Rectal smooth muscle tissue (tissue), 1 donor: ENCODE data around the gene MYH6.

Experiments used
- H3K27ac ChIP-seq: one replicate; pipeline ENCODE4 v1.7.0; 2013; ENCODE audit warnings: low read depth, low read length, inconsistent platforms
- H3K27me3 ChIP-seq: one replicate; pipeline ENCODE4 v1.7.0; 2013; ENCODE audit warnings: low read length; ENCODE audit not compliant: control insufficient read depth, insufficient read depth
- H3K36me3 ChIP-seq: one replicate; pipeline ENCODE4 v1.7.0; 2013; ENCODE audit warnings: low read length; ENCODE audit not compliant: control insufficient read depth, insufficient read depth
- H3K4me1 ChIP-seq: one replicate; pipeline ENCODE4 v1.7.0; 2013; ENCODE audit warnings: low read length; ENCODE audit not compliant: control insufficient read depth, insufficient read depth
- H3K4me3 ChIP-seq: one replicate; pipeline ENCODE4 v1.7.0; 2013; ENCODE audit warnings: low read length
- H3K9ac ChIP-seq: one replicate; pipeline ENCODE4 v1.7.0; 2013; ENCODE audit warnings: low read length

MYH6 gene

DNA sequence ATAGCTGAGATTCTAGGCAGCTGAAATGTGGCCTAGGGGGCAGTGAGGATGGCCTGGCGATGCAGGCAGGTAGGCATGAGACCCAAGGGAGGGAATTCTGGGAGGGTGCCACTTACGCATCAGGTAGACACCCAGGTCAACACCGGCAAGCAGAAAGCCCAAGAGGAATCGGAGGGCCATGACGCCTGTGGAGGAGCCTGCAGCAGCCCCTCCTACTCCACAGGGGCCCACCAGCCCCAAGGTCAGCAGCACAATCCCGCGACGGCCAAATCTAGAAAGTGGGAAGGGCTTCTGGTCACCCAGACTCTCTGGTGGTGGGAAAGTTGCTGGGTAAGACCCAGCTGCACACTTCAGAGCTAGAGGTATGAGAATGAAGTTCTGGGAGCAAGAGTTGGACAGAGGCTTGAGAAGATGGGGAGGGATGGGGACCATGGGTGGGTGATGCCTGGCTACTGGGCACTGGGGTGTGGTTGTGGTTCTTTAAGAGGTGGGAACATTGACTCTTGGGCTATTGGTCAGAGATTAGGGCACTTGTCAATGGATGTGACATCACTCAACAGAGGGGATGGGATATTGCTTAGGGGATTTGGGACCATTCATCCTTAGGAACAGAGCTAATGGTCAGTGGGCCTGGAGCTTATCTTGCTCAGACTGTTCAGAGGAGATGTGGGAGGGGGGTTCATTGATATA lies 58.8 kb downstream of the MYH6 start:
- Histone ChIP-seq H3K27ac (no peak overlapping the region), H3K36me3 (no peaks in the 10 kb centered on the region), H3K9ac (no peak overlapping the region), H3K4me3 (no peak overlapping the region), H3K4me1 (peaks cover 4% of the 10 kb centered on the region), H3K27me3 (peaks cover 4% of the 10 kb centered on the region)

DNA sequence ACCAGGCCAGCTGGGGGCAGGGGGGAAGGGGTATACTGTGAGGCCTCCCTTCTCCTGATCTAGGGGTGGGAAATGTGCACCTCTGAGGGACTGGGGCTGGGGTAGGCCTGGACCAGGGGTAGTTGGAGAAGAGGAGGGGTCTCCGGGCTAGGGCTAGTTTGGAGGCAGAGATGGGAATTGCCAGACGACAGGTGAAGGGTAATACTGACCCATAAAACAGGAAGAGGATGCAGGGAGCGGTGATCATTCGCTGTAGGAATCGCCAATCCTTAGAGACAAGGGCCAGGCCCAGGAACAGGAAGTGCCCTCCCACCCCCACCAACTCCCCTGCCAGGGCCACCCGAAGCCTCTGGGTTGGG lies 59.8 kb downstream of the MYH6 start:
- Histone ChIP-seq H3K27me3 (peaks cover 4% of the 10 kb centered on the region), H3K9ac (no peak overlapping the region), H3K36me3 (no peaks in the 10 kb centered on the region), H3K4me1 (peaks cover 4% of the 10 kb centered on the region), H3K27ac (no peak overlapping the region), H3K4me3 (no peak overlapping the region)

DNA sequence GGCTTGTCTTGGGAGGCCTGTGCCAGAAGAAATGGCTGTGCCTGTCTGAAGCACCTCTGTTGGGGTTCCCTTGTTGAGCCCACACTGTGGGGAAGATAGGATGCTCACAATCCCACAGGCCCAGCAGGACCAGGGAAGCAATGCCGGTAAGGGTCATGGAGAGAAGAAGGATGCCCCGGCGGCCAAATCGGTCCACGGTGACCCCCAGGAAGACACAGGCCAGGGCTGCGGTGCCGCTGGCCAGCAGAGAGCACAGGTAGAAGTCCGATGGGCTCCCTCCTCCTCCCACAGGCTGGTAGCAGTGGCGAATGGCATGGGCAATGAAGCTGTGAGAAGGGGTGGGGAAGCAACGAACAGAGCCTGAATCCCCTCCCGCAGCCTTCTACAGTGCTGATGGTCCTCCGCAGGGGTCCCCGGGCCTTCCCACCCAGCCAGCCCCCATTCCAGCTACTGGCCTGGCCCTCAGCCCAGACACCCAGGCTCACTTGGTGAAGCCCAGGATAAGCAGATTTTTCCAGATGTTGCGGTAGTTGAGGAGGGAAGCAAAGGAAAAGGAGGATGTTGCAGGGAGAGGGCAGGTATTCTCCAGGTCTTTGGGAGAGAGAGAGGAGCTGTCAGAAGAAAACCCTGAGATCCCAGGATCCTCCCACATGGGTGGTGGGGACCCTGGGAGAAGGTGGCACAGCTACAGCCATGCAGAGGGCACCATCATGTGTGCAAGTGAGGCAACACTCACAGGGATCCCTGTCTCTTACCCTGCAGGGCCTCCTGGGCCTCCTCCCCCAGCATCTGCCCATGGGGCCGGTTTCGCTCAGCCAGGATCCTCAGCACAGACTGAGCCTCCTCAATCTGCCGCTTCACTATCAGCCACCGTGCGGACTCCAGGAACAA lies 60.4 kb downstream of the MYH6 start:
- Histone ChIP-seq H3K27ac (no peak overlapping the region), H3K27me3 (peaks cover 4% of the 10 kb centered on the region), H3K4me1 (peaks cover 4% of the 10 kb centered on the region), H3K36me3 (no peaks in the 10 kb centered on the region), H3K4me3 (no peak overlapping the region), H3K9ac (no peak overlapping the region)

DNA sequence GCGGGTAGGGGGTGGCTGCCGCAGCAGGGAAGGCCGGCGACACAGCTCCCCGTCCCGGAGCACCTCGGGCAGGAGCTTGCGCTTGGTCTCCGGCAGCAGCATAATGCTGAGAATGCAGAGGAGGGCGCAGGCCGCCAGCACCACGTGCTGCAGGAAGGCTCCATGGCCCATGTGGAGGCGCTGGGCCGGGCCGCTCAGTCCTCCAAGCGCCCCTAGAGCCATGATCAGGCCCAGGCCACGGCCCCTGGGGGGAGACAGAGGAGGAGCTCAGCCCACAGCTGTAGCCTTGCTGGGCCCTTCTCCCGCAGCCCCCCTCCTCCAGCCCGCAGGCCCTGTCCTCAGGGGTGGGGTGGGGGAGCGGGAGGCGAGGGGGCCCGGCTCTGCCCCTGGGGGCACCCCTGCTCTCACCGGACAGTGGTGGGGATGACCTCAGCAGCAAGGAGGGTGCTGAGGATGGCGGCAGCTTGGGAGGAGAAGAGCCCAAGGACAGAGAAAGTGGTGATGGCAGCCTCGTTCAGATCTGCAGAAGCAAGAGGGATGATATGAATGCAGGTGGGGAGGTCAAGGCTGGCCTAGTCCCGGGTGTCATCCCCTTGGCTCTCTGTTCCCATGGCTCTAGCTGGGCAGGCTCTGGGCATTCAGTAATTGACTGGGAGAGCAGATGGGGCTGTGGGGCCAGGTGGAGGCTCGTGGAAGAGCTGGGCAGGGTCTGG lies 61.2 kb downstream of the MYH6 start:
- peaks cover 3% of the 10 kb centered on the region for H3K4me1 ChIP-seq
- H3K36me3 ChIP-seq, result no peaks in the 10 kb centered on the region
- no peak overlapping the region for H3K27ac ChIP-seq
- H3K9ac ChIP-seq, result no peak overlapping the region
- no peak overlapping the region for H3K4me3 ChIP-seq
- H3K27me3 ChIP-seq, result peaks cover 4% of the 10 kb centered on the region

DNA sequence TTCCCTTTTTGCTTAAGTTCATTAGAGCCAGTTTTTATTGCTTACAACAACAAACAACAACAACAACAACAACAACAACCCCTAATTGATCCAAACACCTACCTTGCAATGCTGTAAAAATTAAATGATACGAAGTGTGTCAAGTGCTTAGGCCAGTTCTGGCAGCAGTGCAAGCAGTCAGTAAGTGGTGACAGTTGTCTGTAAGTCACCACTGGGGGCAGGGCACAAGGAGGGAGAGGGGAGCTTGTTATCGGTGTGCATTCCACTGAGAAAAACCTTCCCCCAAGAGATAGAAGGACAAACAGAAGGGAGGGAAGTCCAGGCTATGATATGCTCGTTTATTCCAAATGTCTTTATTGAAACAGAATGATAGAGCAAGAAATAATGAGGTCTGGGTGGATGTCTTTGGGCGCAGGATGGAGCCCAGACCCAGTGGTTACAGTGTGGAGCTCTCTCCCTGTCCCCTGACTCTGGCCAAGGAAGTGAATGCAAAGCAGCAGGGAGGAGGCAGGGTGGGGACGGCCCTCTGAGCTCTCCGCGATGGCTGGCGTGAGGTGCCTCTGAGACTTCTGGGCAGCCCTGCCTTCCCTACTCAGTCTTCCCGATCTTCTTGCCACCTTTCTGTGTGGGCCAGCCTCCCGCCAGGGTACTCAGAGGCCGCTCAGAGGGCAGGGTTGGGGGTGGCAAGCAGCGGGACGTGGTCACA lies 61.9 kb downstream of the MYH6 start:
- no peaks in the 10 kb centered on the region for H3K36me3 ChIP-seq
- no peak overlapping the region for H3K4me3 ChIP-seq
- no peaks in the 10 kb centered on the region for H3K27me3 ChIP-seq
- H3K4me1 ChIP-seq, result no peaks in the 10 kb centered on the region
- no peak overlapping the region for H3K27ac ChIP-seq
- no peak overlapping the region for H3K9ac ChIP-seq

DNA sequence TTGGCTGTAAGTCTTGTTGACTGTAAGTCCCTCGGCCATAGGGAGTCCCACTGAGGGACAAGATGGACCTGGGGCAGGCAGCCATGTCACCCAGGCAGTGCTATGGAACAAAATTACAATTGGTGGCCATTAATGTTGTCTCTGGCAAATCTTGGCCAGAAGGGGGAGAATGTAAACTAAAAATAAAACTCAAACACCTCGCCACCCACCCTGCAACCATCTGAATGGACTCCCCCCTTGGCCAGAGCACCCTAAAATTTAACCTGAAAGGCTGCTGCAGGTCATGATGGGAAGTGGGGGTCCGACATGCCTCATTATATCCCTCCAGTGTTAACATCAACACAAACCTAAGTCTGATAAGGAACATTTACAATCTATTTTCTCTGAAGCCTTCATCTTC lies 63.6 kb downstream of the MYH6 start:
- H3K9ac ChIP-seq, result no peak overlapping the region
- no peaks in the 10 kb centered on the region for H3K27me3 ChIP-seq

DNA sequence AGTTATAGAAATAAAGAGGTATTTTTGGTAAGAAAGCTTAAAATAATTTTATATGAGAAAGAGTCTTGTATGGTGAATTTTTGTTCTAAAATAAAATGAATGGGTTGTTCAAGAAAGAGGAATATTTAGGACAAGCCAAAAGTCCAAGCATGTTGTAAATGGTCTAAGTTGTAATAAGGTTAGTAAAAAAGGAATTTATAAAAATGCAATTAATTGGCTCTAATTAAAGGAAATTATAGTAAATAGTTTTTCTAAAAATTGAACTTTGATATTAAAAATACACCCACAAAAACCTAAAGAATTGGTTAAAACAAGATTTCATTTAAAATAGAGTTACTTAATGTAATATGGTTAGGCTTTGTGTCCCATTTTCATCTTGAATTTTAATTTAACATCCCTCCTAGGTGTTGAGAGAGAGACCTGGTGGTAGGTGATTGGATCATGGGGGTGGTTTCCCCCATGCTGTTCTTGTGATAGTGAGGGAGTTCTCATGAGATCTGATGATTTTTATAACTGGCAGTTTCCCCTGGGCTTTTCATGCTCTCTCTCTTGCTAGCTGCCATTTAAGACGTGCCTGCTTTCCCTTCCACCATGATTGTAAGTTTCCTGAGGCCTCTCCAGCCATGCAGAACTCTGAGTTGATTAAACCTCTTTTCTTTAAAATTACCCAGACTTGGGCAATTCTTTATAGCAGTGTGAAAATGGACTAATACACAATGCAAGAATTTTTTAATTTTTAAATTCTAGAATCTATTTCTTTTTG lies 68.4 kb downstream of the MYH6 start:
- Histone ChIP-seq H3K36me3 (no peaks in the 10 kb centered on the region), H3K9ac (no peak overlapping the region), H3K4me3 (no peak overlapping the region), H3K27me3 (no peaks in the 10 kb centered on the region), H3K27ac (no peak overlapping the region), H3K4me1 (no peaks in the 10 kb centered on the region)

More for the DNA sequence above, 63.6 kb downstream of the MYH6 start:
- no peak overlapping the region for H3K4me3 ChIP-seq
- no peaks in the 10 kb centered on the region for H3K4me1 ChIP-seq
- H3K36me3 ChIP-seq, result no peaks in the 10 kb centered on the region
- no peak overlapping the region for H3K27ac ChIP-seq

DNA sequence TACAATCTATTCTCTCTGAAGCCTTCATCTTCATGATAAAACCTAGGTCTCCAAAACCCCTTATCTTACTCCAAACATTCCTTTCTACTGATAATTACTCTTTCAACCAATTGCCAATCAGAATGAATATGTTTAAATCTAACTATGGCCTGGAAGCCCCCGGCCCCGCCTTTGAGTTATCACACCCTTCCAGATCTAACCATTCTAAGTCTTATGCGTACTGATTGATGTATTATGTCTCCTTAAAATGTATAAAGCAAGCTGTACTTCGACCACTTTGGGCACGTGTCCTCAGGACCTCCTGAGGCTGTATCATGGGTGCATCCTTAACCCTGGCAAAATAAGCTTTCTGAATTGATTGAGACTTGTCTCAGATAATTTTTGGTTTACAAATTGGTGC lies 72.5 kb downstream of the MYH6 start:
- no peaks in the 10 kb centered on the region for H3K27me3 ChIP-seq
- no peaks in the 10 kb centered on the region for H3K36me3 ChIP-seq
- no peak overlapping the region for H3K27ac ChIP-seq
- H3K4me3 ChIP-seq, result no peak overlapping the region
- H3K9ac ChIP-seq, result no peak overlapping the region
- no peaks in the 10 kb centered on the region for H3K4me1 ChIP-seq
